H54 (cell line): ENCODE measurements around the gene CDH26.
"Not testable (repeated sequence)": the region's sequence is repeated elsewhere in the genome, so short reads cannot be mapped to it uniquely, and the experiment has no call there.

Experiments
- DNase-seq: peaks from one replicate; pipeline ENCODE4 v3.0.0; 2011; ENCODE audit warnings: low spot score, mixed read lengths; ENCODE audit not compliant: insufficient read length
- FAIRE-seq: peaks from 3 replicates; lab custom pipeline; 2011; peaks lifted over from hg19 to GRCh38; lab: Jason Lieb, UNC
- POLR2A ChIP-seq: IDR thresholded peaks from 2 replicates; pipeline ENCODE4 v1.6.1; 2011; ENCODE audit warnings: low read depth, mild to moderate bottlenecking, low read length

The CDH26 gene

GRCh38 chr20:59948828-59949720 is 9.1 kb upstream of the CDH26 start:
- no peak for DNase-seq

GRCh38 chr20:59949911-59950310 is 8.3 kb upstream of the CDH26 start:
- TF ChIP-seq POLR2A: no peak
- DNase-seq (no peak), FAIRE-seq (no peak)

More at GRCh38 chr20:59948828-59949720, 9.1 kb upstream of the CDH26 start:
- FAIRE-seq: peak; percentile 11
- no peak for TF ChIP-seq POLR2A

GRCh38 chr20:59954718-59955117 is 3.5 kb upstream of the CDH26 start:
- FAIRE-seq (no peak), DNase-seq (no peak)
- TF ChIP-seq POLR2A: no peak

GRCh38 chr20:59955131-59955796 is 3.0 kb upstream of the CDH26 start:
- TF ChIP-seq POLR2A: no peak
- DNase-seq: no peak
- FAIRE-seq: no peak

GRCh38 chr20:59957568-59957967 is 655 bp upstream of the CDH26 start:
- not testable (repeated sequence) for DNase-seq, FAIRE-seq

- DNase-seq (no peak), FAIRE-seq (no peak)
- no peak for TF ChIP-seq POLR2A
Measured at GRCh38 chr20:59958626-59959025, 403 bp downstream of the CDH26 start.

- DNase-seq (no peak), FAIRE-seq (no peak)
- no peak for TF ChIP-seq POLR2A
Measured at GRCh38 chr20:59961423-59961822, 3.2 kb downstream of the CDH26 start.

- TF ChIP-seq POLR2A: no peak
- DNase-seq (no peak), FAIRE-seq (no peak)
Measured at GRCh38 chr20:59962155-59962554, 3.9 kb downstream of the CDH26 start.

- FAIRE-seq (no peak), DNase-seq (no peak)
- TF ChIP-seq POLR2A: no peak
Measured at GRCh38 chr20:59966428-59966827, 8.2 kb downstream of the CDH26 start.

GRCh38 chr20:59971428-59971827 is 13.2 kb downstream of the CDH26 start:
- FAIRE-seq (no peak), DNase-seq (no peak)
- no peak for TF ChIP-seq POLR2A

- FAIRE-seq: no peak
- no peak for TF ChIP-seq POLR2A
- DNase-seq: no peak
Measured at GRCh38 chr20:59972037-59972801, 14.0 kb downstream of the CDH26 start.

- TF ChIP-seq POLR2A: no peak
- FAIRE-seq (no peak), DNase-seq (no peak)
Measured at GRCh38 chr20:59976156-59976782, 18.0 kb downstream of the CDH26 start.

GRCh38 chr20:59977086-59977485 is 18.9 kb downstream of the CDH26 start:
- FAIRE-seq: no peak
- TF ChIP-seq POLR2A: no peak
- no peak for DNase-seq

- FAIRE-seq (no peak), DNase-seq (no peak)
- no peak for TF ChIP-seq POLR2A
Measured at GRCh38 chr20:59983076-59983475, 24.9 kb downstream of the CDH26 start.
